SKM-1 (cell line): ENCODE measurements around the gene SLC39A5.

Experiments used
- DNase-seq: peaks from one replicate; lab custom pipeline; 2025; ENCODE audit not compliant: unreplicated experiment; lab: John Stamatoyannopoulos, UW

The SLC39A5 gene

GRCh38 chr12:56212361-56212760, 17.5 kb upstream of the SLC39A5 start:
- DNase-seq: no peak

DNA sequence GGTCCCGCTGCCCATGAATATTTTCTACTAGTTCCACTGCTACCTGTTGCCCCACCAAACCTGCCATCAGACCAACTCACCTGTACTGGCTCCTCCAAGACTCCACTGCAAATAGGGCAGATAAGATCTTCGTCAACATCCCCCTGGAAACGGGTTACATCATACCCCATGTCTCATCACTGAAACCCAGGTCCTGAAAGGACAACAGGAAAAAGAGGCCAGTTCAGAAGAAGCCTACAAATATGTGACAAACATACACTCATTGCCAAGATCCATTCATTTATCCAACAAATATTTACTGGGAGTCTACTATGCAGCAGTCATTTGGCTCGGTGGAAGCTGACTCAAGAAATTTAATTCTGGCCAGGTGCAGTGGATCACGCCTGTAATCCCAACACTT, 16.0 kb upstream of the SLC39A5 start:
- DNase-seq: no peak

GRCh38 chr12:56216461-56216860, 13.4 kb upstream of the SLC39A5 start:
- no peak for DNase-seq

DNA sequence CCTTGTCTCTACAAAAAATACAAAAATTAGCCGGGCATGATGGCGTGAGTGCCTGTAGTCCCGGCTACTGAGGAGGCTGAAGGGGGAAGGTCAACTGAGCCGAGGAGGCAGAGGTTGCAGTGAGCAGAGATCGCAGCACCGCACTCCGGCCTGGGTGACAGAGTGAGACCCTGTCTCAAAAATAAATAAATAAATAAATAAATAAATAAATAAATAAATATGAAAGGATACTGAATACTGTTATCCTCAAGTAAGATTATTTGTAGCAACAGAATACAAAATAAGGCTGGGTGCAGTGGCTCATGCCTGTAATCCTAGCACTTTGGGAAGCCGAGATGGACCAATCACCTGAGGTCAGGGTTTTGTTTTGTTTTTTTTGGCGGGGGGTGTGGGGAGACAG, 10.0 kb upstream of the SLC39A5 start:
- no peak for DNase-seq

DNA sequence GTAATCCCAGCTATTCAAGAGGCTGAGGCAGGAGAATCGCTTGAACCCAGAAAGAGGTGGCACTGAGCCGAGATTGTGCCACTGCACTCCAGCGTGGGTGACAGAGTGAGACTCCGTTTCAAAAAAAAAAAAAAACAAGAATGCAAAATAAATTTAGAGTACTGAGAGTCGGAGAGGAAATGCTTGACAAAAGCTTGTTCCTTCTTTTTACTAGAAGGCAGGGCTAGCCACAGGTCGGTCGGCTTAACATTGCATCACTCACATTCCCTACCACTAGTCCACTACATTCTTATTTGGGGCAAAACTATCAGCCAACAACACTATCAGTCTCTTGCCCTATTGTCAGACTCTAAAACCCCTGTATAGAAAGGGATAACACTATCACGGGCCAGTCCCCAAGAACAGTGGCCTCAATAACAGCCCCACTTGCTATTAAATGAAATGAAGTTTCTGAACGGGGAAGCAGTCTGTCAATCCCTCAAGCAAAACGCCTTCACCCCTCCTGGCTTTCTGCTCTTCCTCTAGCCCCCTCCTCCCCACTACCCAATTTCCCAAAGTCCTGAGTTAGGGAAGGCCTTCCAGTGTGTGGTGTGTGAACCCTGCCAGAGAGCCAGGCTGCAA, 9.1 kb upstream of the SLC39A5 start:
- DNase-seq: peak; percentile 30

GRCh38 chr12:56221232-56221756, 8.6 kb upstream of the SLC39A5 start:
- DNase-seq: no peak

GRCh38 chr12:56221757-56222530, 7.9 kb upstream of the SLC39A5 start, which contains the start of gene RNF41:
TSS of gene RNF41 (minus strand) at chr12:56221922. CDS start at chr12:56214047, 7,875 bp downstream.
- DNase-seq: peak; percentile 68

GRCh38 chr12:56222531-56222895, 7.3 kb upstream of the SLC39A5 start:
- no peak for DNase-seq

GRCh38 chr12:56223571-56224101, 6.2 kb upstream of the SLC39A5 start:
- DNase-seq: no peak

DNA sequence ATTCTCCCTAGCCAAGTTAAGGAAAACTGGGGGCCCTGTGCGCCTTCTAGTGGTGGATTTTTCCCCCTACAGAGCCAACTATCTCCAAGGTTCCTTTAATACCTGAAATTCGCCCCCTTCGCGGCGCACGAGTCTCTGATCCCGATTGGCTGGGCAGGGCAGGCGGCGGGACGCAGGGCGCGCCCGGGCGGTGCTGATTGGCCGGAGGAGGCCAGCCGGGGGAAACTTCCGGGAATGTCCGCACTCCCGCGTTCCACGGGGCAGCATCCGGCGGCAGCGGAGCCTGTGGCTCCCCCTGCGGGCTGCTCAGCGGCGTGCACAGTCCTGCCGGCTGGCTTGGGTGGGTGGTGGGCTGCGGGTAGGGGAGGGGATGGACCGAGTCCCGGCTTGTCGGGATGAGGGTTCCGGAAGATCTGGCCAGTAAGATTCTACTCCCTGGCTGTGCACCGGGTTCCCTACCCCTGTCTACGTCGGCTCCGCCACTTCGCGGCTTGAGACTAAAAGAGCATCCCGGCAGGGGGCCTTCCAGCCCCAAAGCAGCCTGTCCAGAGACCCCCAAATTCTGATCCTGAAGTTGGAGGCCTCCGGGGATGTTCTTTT, 5.6 kb upstream of the SLC39A5 start, which contains the start of gene NABP2:
Gene NABP2 (plus strand): TSS at position 241 of the 600 bp plus-strand sequence. CDS start 515 bp downstream, outside the sequence.
- DNase-seq: peak; percentile 63

- no peak for DNase-seq
Measured at GRCh38 chr12:56224954-56225353, 4.9 kb upstream of the SLC39A5 start.

- DNase-seq: no peak
Measured at GRCh38 chr12:56229082-56229481, 769 bp upstream of the SLC39A5 start.

- no peak for DNase-seq
Measured at GRCh38 chr12:56230432-56231183, 757 bp downstream of the SLC39A5 start.

- DNase-seq: no peak
Measured at GRCh38 chr12:56231184-56231582, 1.3 kb downstream of the SLC39A5 start.

GRCh38 chr12:56234746-56235436, 5.0 kb downstream of the SLC39A5 start:
- no peak for DNase-seq

GRCh38 chr12:56236091-56236490, 6.2 kb downstream of the SLC39A5 start:
- DNase-seq: no peak

GRCh38 chr12:56236985-56237384, 7.1 kb downstream of the SLC39A5 start:
- no peak for DNase-seq

- DNase-seq: no peak
Measured at GRCh38 chr12:56237552-56237951, 7.7 kb downstream of the SLC39A5 start.

- no peak for DNase-seq
Measured at GRCh38 chr12:56241424-56242303, 11.8 kb downstream of the SLC39A5 start.
